Measurements from ENCODE around the gene NEDD8.

Gene NEDD8

GRCh38 chr14:24259282-24260025 lies 27.3 kb upstream of the NEDD8 start:
- ChIA-PET POLR2A (interaction anchor here (4.2 kb wide), 1 partner anchor 12 kb away, joined by 30 read pairs; the partner anchor contains the start of gene RABGGTA), CTCF (no interaction called here)
- no peak for TF ChIP-seq HDGF (IDR thresholded peaks at IDR 0.05; ENCODE audit: borderline replicate concordance)
- TF ChIP-seq SUZ12 (IDR thresholded peaks at IDR 0.05) = no peak
- TF ChIP-seq ZNF384 (IDR thresholded peaks at IDR 0.05) = no peak
- TF ChIP-seq ARNT (IDR thresholded peaks at IDR 0.05) = no peak
- TF ChIP-seq ELF4 (IDR thresholded peaks at IDR 0.05) = no peak
- no peak for TF ChIP-seq FOXA1 (IDR thresholded peaks at IDR 0.05)
- TF ChIP-seq FOXM1 (IDR thresholded peaks at IDR 0.05; ENCODE audit: borderline replicate concordance) = no peak
- TF ChIP-seq TARDBP (IDR thresholded peaks at IDR 0.05) = no peak
- TF ChIP-seq PKNOX1 (IDR thresholded peaks at IDR 0.05) = no peak
- DNase-seq (ENCODE audit: extremely low spot score) = no peak

- DNase-seq (ENCODE audit: extremely low spot score) = no peak
- TF ChIP-seq LEF1 (IDR thresholded peaks at IDR 0.05; ENCODE audit: borderline replicate concordance) (no peak), SP1 (IDR thresholded peaks at IDR 0.05) (no peak), FOXK2 (IDR thresholded peaks at IDR 0.05) (no peak), ZNF384 (IDR thresholded peaks at IDR 0.05) (no peak), PKNOX1 (IDR thresholded peaks at IDR 0.05) (no peak), BHLHE40 (IDR thresholded peaks at IDR 0.05; ENCODE audit: borderline replicate concordance) (no peak), FOXA1 (IDR thresholded peaks at IDR 0.05) (no peak), CTBP1 (IDR thresholded peaks at IDR 0.05; ENCODE audit: borderline replicate concordance) (no peak), HDGF (IDR thresholded peaks at IDR 0.05; ENCODE audit: borderline replicate concordance) (no peak), FOXM1 (IDR thresholded peaks at IDR 0.05; ENCODE audit: borderline replicate concordance) (no peak), ELF4 (IDR thresholded peaks at IDR 0.05) (no peak), NFRKB (IDR thresholded peaks at IDR 0.05) (no peak), L3MBTL2 (conservative IDR thresholded peaks at IDR 0.05) (no peak), SUZ12 (IDR thresholded peaks at IDR 0.05) (no peak), ARNT (IDR thresholded peaks at IDR 0.05) (no peak)
Measured at GRCh38 chr14:24258548-24259265, 26.5 kb upstream of the NEDD8 start.

GRCh38 chr14:24258119-24258518 lies 26.0 kb upstream of the NEDD8 start:
- TF ChIP-seq ARNT (IDR thresholded peaks at IDR 0.05) = no peak
- TF ChIP-seq SUZ12 (IDR thresholded peaks at IDR 0.05) = no peak
- TF ChIP-seq ZNF384 (IDR thresholded peaks at IDR 0.05) = no peak
- TF ChIP-seq BHLHE40 (IDR thresholded peaks at IDR 0.05; ENCODE audit: borderline replicate concordance) = no peak
- no peak for TF ChIP-seq FOXM1 (IDR thresholded peaks at IDR 0.05; ENCODE audit: borderline replicate concordance)
- TF ChIP-seq TARDBP (IDR thresholded peaks at IDR 0.05) = no peak
- no peak for TF ChIP-seq PKNOX1 (IDR thresholded peaks at IDR 0.05)
- ChIA-PET CTCF (no interaction called here), POLR2A (no interaction called here)
- DNase-seq (ENCODE audit: extremely low spot score) = no peak

More at GRCh38 chr14:24258548-24259265, 26.5 kb upstream of the NEDD8 start:
- ChIA-PET POLR2A (interaction anchor here (4.2 kb wide), 1 partner anchor 12 kb away, joined by 30 read pairs; the partner anchor contains the start of gene RABGGTA), CTCF (no interaction called here)

GRCh38 chr14:24256960-24257359 lies 24.8 kb upstream of the NEDD8 start:
- POLR2A ChIA-PET = interaction anchor here (0.8 to 1.7 kb wide), 2 partner anchors 14 kb away, joined by 4 to 8 read pairs (median 6); partner anchors contain the start of genes RABGGTA and TINF2
- CTCF ChIA-PET = interaction anchor here (0.6 to 0.7 kb wide), 2 partner anchors 10 to 40 kb away, joined by 3 read pairs; no protein-coding TSS in a partner anchor
- DNase-seq (ENCODE audit: extremely low spot score) = no peak
- no peak for TF ChIP-seq ARNT (IDR thresholded peaks at IDR 0.05)
- no peak for TF ChIP-seq LEF1 (IDR thresholded peaks at IDR 0.05; ENCODE audit: borderline replicate concordance)
- TF ChIP-seq HDGF (IDR thresholded peaks at IDR 0.05; ENCODE audit: borderline replicate concordance) = no peak
- TF ChIP-seq L3MBTL2 (conservative IDR thresholded peaks at IDR 0.05) = no peak
- no peak for TF ChIP-seq NFRKB (IDR thresholded peaks at IDR 0.05)
- no peak for TF ChIP-seq FOXA1 (IDR thresholded peaks at IDR 0.05)
- TF ChIP-seq BHLHE40 (IDR thresholded peaks at IDR 0.05; ENCODE audit: borderline replicate concordance) = no peak
- TF ChIP-seq ZNF384 (IDR thresholded peaks at IDR 0.05) = no peak
- no peak for TF ChIP-seq SUZ12 (IDR thresholded peaks at IDR 0.05)
- TF ChIP-seq CTBP1 (IDR thresholded peaks at IDR 0.05; ENCODE audit: borderline replicate concordance) = no peak
- TF ChIP-seq TARDBP (IDR thresholded peaks at IDR 0.05) = no peak
- TF ChIP-seq SP1 (IDR thresholded peaks at IDR 0.05) = no peak
- TF ChIP-seq FOXK2 (IDR thresholded peaks at IDR 0.05) = no peak
- no peak for TF ChIP-seq PKNOX1 (IDR thresholded peaks at IDR 0.05)
- TF ChIP-seq ELF4 (IDR thresholded peaks at IDR 0.05) = no peak
- TF ChIP-seq FOXM1 (IDR thresholded peaks at IDR 0.05; ENCODE audit: borderline replicate concordance) = no peak
